Fibroblast of lung (primary cell): ENCODE results near the gene TUBGCP4. TPM values are rescaled to one million over a fixed set of nuclear protein-coding genes. Genes with fewer than 3 reads are reported as not detected.

ENCODE experiments used
- DNase-seq, 2 donors: peaks; one replicate each; pipeline versions ENCODE4 v3.0.0 to v3.0.0-alpha.2; 2010; ENCODE audit warnings: low read depth in 2 of 2
- H2AFZ ChIP-seq: 2 replicates; pipeline ENCODE4 v1.5.1; 2012; ENCODE audit warnings: low read length, control low read depth, inconsistent platforms
- H3K27ac ChIP-seq: 2 replicates; pipeline ENCODE4 v1.5.1; 2011; ENCODE audit warnings: low read length, control low read depth; ENCODE audit not compliant: insufficient read depth
- H3K27me3 ChIP-seq: 2 replicates; pipeline ENCODE4 v1.5.1; 2011; ENCODE audit warnings: mild to moderate bottlenecking, low read length; ENCODE audit not compliant: control insufficient read depth, insufficient read depth
- H3K36me3 ChIP-seq: 2 replicates; pipeline ENCODE4 v1.5.1; 2011; ENCODE audit warnings: low read length; ENCODE audit not compliant: control insufficient read depth, insufficient read depth
- H3K4me1 ChIP-seq: 2 replicates; pipeline ENCODE4 v1.5.1; 2011; ENCODE audit warnings: low read length; ENCODE audit not compliant: control insufficient read depth, insufficient read depth; ENCODE audit errors: extremely low read depth
- H3K4me2 ChIP-seq: 2 replicates; pipeline ENCODE4 v1.5.1; 2011; ENCODE audit warnings: low read length, control low read depth; ENCODE audit not compliant: insufficient read depth; ENCODE audit errors: extremely low read depth
- H3K4me3 ChIP-seq, 4 experiments: fragments of 200-600 bp in 1 of 4; sonication (generic) in 1 of 4; replicated peaks in 1 of 4; 2 replicates each; pipeline ENCODE4 v1.5.1; 2011 to 2016; ENCODE audit warnings: low read length in 4 of 4, low read depth in 3 of 4, mild to moderate bottlenecking in 3 of 4, control low read depth in 2 of 4, inconsistent platforms in 1 of 4, mixed read lengths in 1 of 4; ENCODE audit not compliant: insufficient read depth in 1 of 4; ENCODE audit errors: control extremely low read depth in 1 of 4
- H3K79me2 ChIP-seq: 2 replicates; pipeline ENCODE4 v1.5.1; 2012; ENCODE audit warnings: mild to moderate bottlenecking, low read length, inconsistent platforms; ENCODE audit not compliant: control insufficient read depth, insufficient read depth
- H3K9ac ChIP-seq: 2 replicates; pipeline ENCODE4 v1.5.1; 2011; ENCODE audit warnings: mild to moderate bottlenecking, low read length, control low read depth; ENCODE audit not compliant: insufficient read depth
- H3K9me3 ChIP-seq: 2 replicates; pipeline ENCODE4 v1.5.1; 2012; ENCODE audit warnings: low read depth, low read length; ENCODE audit not compliant: control insufficient read depth, insufficient read depth
- H4K20me1 ChIP-seq: 2 replicates; pipeline ENCODE4 v1.5.1; 2011; ENCODE audit warnings: low read length; ENCODE audit not compliant: control insufficient read depth, insufficient read depth; ENCODE audit errors: extremely low read depth
- CTCF ChIP-seq, 2 donors: IDR thresholded peaks in 1 of 2; conservative IDR thresholded peaks in 1 of 2; 1 replicate in 1 of 2; 2 replicates in 1 of 2; pipeline ENCODE4 v1.5.1; 2011 to 2012; ENCODE audit warnings: low read length in 2 of 2, control low read depth in 1 of 2, inconsistent platforms in 1 of 2, low read depth in 1 of 2, mild to moderate bottlenecking in 1 of 2
- EZH2 ChIP-seq: IDR thresholded peaks from 2 replicates; pipeline ENCODE4 v1.5.1; 2012; ENCODE audit warnings: low read length, control low read depth, mild to moderate bottlenecking; ENCODE audit errors: missing control alignments
- polyA plus RNA-seq, 2 donors: library from polyadenylated mRNA; depleted of rRNA in 1 of 2; stranded (reverse) in 1 of 2; unstranded in 1 of 2; fragments of >200 nt; gene quantifications; 2 replicates each; pipeline ENCODE4 v1.2.1, GENCODE V29; 2011 to 2012; ENCODE audit warnings: missing spikeins in 1 of 2
- total RNA-seq: library from RNA; depleted of rRNA; stranded (reverse); fragments of >200 nt; gene quantifications from 2 replicates; pipeline ENCODE4 v1.2.1, GENCODE V29; 2014

Gene TUBGCP4
- total and polyA plus RNA-seq, 2 donors (not counting 1 experiment from before 2014, with no cell fraction given): 8.3 to 17.2 TPM

- Histone ChIP-seq H3K9ac (no peak overlapping the region), H3K9me3 (no peaks in the 10 kb centered on the region), H3K27ac (no peak overlapping the region), H4K20me1 (no peaks in the 10 kb centered on the region), H3K4me2 (no peak overlapping the region), H3K36me3 (no peaks in the 10 kb centered on the region), H3K27me3 (no peaks in the 10 kb centered on the region), H2AFZ (no peak overlapping the region), H3K4me3 (no peak overlapping the region), H3K4me1 (no peaks in the 10 kb centered on the region), H3K79me2 (no peaks in the 10 kb centered on the region)
- no peak for DNase-seq
- TF ChIP-seq CTCF (conservative IDR thresholded peaks at IDR 0.05 in 1 of 2, IDR thresholded peaks at IDR 0.05 in 1 of 2; ENCODE audit: low read depth in 1 of 2, low read length in 2 of 2) (no peak), EZH2 (no peak)
Observed at GRCh38 chr15:43346305-43346704, 24.6 kb upstream of the TUBGCP4 start.

DNA sequence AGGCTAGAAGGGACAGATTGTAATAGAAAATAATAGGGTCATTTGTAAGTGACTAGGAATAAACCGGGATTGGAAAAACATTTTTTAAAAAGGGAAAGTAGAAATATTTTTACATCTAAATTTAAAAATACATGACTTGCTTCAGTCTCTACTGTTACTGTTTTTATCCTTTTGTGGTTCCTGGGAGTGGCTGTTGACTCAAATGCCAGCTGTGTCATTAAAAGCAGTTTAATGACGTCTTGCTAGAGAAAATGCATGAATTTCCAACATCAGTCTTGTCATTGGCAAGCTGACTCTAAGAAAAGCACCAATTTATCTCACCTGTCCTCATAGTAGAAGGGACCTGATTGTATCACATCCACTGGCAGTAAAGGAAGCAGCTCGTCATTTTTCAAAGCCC, 23.8 kb upstream of the TUBGCP4 start:
- no peak for TF ChIP-seq CTCF (conservative IDR thresholded peaks at IDR 0.05 in 1 of 2, IDR thresholded peaks at IDR 0.05 in 1 of 2; ENCODE audit: low read depth in 1 of 2, low read length in 2 of 2)
- no peak for TF ChIP-seq EZH2
- Histone ChIP-seq H4K20me1 (no peaks in the 10 kb centered on the region), H3K4me3 (no peak overlapping the region), H3K27me3 (no peaks in the 10 kb centered on the region), H2AFZ (no peak overlapping the region), H3K4me1 (no peaks in the 10 kb centered on the region), H3K9me3 (no peaks in the 10 kb centered on the region), H3K27ac (no peak overlapping the region), H3K36me3 (no peaks in the 10 kb centered on the region), H3K9ac (no peak overlapping the region), H3K4me2 (no peak overlapping the region), H3K79me2 (no peaks in the 10 kb centered on the region)
- DNase-seq: no peak

- Histone ChIP-seq H3K27ac (no peak overlapping the region), H3K4me3 (no peak overlapping the region), H2AFZ (no peak overlapping the region), H3K4me1 (no peaks in the 10 kb centered on the region), H4K20me1 (no peaks in the 10 kb centered on the region), H3K9me3 (no peaks in the 10 kb centered on the region), H3K79me2 (no peaks in the 10 kb centered on the region), H3K4me2 (no peak overlapping the region), H3K9ac (no peak overlapping the region), H3K36me3 (no peaks in the 10 kb centered on the region), H3K27me3 (no peaks in the 10 kb centered on the region)
- TF ChIP-seq CTCF (conservative IDR thresholded peaks at IDR 0.05 in 1 of 2, IDR thresholded peaks at IDR 0.05 in 1 of 2; ENCODE audit: low read depth in 1 of 2, low read length in 2 of 2) (no peak), EZH2 (no peak)
- DNase-seq: no peak
Observed at GRCh38 chr15:43352693-43353382, 18.1 kb upstream of the TUBGCP4 start.
